ENCODE results near the gene CRLF2.

DNA sequence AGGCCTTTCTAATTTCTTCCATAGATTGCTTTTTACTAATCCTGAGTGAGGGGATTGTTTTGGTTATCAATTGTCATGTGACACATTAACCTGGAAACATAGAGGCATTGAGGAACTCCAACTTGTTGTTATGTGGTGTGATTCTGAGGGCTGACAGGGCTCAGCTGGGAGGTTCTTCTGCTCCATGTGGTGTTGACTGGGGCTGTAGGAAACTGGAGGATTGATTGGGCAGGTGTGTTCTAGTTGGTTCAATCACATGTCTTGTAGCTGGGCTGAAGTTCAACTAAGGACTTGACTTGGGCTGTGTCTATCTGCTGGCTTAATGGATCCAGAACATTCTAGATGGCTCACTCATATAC, 10.8 kb upstream of the CRLF2 start:
- TF ChIP-seq POLR2A (IDR thresholded peaks at IDR 0.05) (no peak), POLR2AphosphoS5 (IDR thresholded peaks at IDR 0.05) (no peak)
- TF ChIP-seq, protein P1, sequence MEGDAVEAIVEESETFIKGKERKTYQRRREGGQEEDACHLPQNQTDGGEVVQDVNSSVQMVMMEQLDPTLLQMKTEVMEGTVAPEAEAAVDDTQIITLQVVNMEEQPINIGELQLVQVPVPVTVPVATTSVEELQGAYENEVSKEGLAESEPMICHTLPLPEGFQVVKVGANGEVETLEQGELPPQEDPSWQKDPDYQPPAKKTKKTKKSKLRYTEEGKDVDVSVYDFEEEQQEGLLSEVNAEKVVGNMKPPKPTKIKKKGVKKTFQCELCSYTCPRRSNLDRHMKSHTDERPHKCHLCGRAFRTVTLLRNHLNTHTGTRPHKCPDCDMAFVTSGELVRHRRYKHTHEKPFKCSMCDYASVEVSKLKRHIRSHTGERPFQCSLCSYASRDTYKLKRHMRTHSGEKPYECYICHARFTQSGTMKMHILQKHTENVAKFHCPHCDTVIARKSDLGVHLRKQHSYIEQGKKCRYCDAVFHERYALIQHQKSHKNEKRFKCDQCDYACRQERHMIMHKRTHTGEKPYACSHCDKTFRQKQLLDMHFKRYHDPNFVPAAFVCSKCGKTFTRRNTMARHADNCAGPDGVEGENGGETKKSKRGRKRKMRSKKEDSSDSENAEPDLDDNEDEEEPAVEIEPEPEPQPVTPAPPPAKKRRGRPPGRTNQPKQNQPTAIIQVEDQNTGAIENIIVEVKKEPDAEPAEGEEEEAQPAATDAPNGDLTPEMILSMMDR (IDR thresholded peaks at IDR 0.05 in 8 of 11, conservative IDR thresholded peaks at IDR 0.05 in 3 of 11), result no peak
